DND-41 (cell line): ENCODE measurements around the gene KRCC1.

ENCODE experiments used
- EZH2 ChIP-seq: IDR thresholded peaks from 3 replicates; pipeline ENCODE4 v1.6.1; 2012; ENCODE audit warnings: borderline replicate concordance, low read depth, mild to moderate bottlenecking, moderate library complexity, low read length, inconsistent platforms; ENCODE audit not compliant: severe bottlenecking
- TF ChIP-seq, protein P1 (sequence below): IDR thresholded peaks from 2 replicates; pipeline ENCODE4 v1.5.1; 2012; ENCODE audit warnings: borderline replicate concordance, low read length, moderate library complexity, mild to moderate bottlenecking; ENCODE audit not compliant: poor library complexity, severe bottlenecking; ENCODE audit errors: extremely low read depth

DNA sequence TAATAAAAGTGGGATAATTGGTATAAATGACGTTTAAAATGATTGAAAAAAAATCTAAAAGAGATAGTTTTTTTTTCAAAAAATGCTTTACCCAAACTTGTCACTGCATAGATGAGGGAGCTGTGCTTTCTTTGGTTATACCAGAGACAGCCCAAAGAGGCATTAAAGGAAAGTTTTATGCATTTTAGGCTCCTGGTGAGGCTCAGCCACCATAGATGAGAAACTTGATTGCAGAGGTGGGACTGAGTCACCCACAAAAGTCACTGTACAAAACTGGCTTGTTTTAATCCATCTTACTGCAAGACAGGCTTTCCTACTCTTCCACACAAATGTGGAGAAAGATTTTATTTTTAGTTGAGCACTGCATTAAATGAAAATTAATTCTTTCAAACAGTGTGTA is 14.5 kb upstream of the KRCC1 start:
- TF ChIP-seq, protein P1, sequence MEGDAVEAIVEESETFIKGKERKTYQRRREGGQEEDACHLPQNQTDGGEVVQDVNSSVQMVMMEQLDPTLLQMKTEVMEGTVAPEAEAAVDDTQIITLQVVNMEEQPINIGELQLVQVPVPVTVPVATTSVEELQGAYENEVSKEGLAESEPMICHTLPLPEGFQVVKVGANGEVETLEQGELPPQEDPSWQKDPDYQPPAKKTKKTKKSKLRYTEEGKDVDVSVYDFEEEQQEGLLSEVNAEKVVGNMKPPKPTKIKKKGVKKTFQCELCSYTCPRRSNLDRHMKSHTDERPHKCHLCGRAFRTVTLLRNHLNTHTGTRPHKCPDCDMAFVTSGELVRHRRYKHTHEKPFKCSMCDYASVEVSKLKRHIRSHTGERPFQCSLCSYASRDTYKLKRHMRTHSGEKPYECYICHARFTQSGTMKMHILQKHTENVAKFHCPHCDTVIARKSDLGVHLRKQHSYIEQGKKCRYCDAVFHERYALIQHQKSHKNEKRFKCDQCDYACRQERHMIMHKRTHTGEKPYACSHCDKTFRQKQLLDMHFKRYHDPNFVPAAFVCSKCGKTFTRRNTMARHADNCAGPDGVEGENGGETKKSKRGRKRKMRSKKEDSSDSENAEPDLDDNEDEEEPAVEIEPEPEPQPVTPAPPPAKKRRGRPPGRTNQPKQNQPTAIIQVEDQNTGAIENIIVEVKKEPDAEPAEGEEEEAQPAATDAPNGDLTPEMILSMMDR: no peak
- TF ChIP-seq EZH2: no peak
